ENCODE results near the gene NFX1. TPM values are rescaled to one million over a fixed set of nuclear protein-coding genes. Genes with fewer than 3 reads are reported as not detected.
A peak's percentile ranks its signal among the peaks of the same experiment; 100 is the strongest.
"Not testable (repeated sequence)": the region's sequence is repeated elsewhere in the genome, so short reads cannot be mapped to it uniquely, and the experiment has no call there.

Gene NFX1
- total RNA-seq, 1 experiment from 2014 or later: 32.6 TPM

GRCh38 chr9:33329979-33330378 lies 39.7 kb downstream of the NFX1 start:
- no peak overlapping the region for H3K4me3 ChIP-seq (ENCODE audit: low read depth, low read length)
- TSS peak; percentile 19 for BruUV-seq (replicated peaks)
- intact Hi-C loops (cut with micrococcal nuclease; ENCODE audit: unreplicated experiment): loop anchor here (10.0 kb wide), 1 partner anchor 65 kb away; the partner anchor contains the start of genes BAG1 and CHMP5

GRCh38 chr9:33331377-33331891 lies 41.1 kb downstream of the NFX1 start:
- intact Hi-C loops (cut with micrococcal nuclease; ENCODE audit: unreplicated experiment): no loop called here
- peaks cover 87% of the 10 kb centered on the region for H3K36me3 Mint-ChIP-seq (ENCODE audit: insufficient read depth, unreplicated experiment)
- BruUV-seq (replicated peaks): no TSS peak

More at GRCh38 chr9:33329979-33330378, 39.7 kb downstream of the NFX1 start:
- no peak for DNase-seq
- H3K27me3 ChIP-seq (replicated peaks; ENCODE audit: control insufficient read depth, insufficient read depth, low read length): no peaks in the 10 kb centered on the region
- no peak overlapping the region for H3K4me3 Mint-ChIP-seq (ENCODE audit: unreplicated experiment)
- H3K9me3 Mint-ChIP-seq (ENCODE audit: unreplicated experiment): no peaks in the 10 kb centered on the region
- H3K27ac Mint-ChIP-seq (ENCODE audit: unreplicated experiment): no peak overlapping the region
- peaks cover 11% of the 10 kb centered on the region for H3K4me1 Mint-ChIP-seq (ENCODE audit: low read depth, unreplicated experiment)
- ChIA-PET CTCF (no interaction called here), POLR2A (no interaction called here)
- H3K36me3 Mint-ChIP-seq (ENCODE audit: insufficient read depth, unreplicated experiment): peaks cover 79% of the 10 kb centered on the region
- H3K36me3 ChIP-seq (ENCODE audit: control insufficient read depth, insufficient read depth, low read length): peaks cover 2% of the 10 kb centered on the region
- H3K27me3 Mint-ChIP-seq (ENCODE audit: insufficient read depth, unreplicated experiment): no peaks in the 10 kb centered on the region
- peaks cover 12% of the 10 kb centered on the region for H3K4me1 ChIP-seq
- H3K9me3 ChIP-seq: no peaks in the 10 kb centered on the region
- no peak for TF ChIP-seq CTCF (IDR thresholded peaks at IDR 0.05; ENCODE audit: insufficient read depth in 1 of 2, low read depth in 1 of 2, low read length in 1 of 2, severe bottlenecking in 1 of 2, unreplicated experiment in 1 of 2)

GRCh38 chr9:33332011-33332410 lies 41.7 kb downstream of the NFX1 start:
- Histone ChIP-seq H3K4me1 (peaks cover 12% of the 10 kb centered on the region), H3K4me3 (ENCODE audit: low read depth, low read length) (no peak overlapping the region), H3K9me3 (no peaks in the 10 kb centered on the region; the same call in 1 of the 2 replicates), H3K36me3 (ENCODE audit: control insufficient read depth, insufficient read depth, low read length) (peaks cover 4% of the 10 kb centered on the region), H3K27me3 (replicated peaks; ENCODE audit: control insufficient read depth, insufficient read depth, low read length) (no peaks in the 10 kb centered on the region)
- no peak for TF ChIP-seq CTCF (IDR thresholded peaks at IDR 0.05; ENCODE audit: insufficient read depth in 1 of 2, low read depth in 1 of 2, low read length in 1 of 2, severe bottlenecking in 1 of 2, unreplicated experiment in 1 of 2)
- peaks cover 86% of the 10 kb centered on the region for H3K36me3 Mint-ChIP-seq (ENCODE audit: insufficient read depth, unreplicated experiment)
- intact Hi-C loops (cut with micrococcal nuclease; ENCODE audit: unreplicated experiment): no loop called here
- no peak overlapping the region for H3K27ac Mint-ChIP-seq (ENCODE audit: unreplicated experiment)
- no peak overlapping the region for H3K4me3 Mint-ChIP-seq (ENCODE audit: unreplicated experiment)
- DNase-seq: no peak
- H3K27me3 Mint-ChIP-seq (ENCODE audit: insufficient read depth, unreplicated experiment): no peaks in the 10 kb centered on the region
- ChIA-PET CTCF (no interaction called here), POLR2A (no interaction called here)
- no peaks in the 10 kb centered on the region for H3K9me3 Mint-ChIP-seq (ENCODE audit: unreplicated experiment)
- peaks cover 11% of the 10 kb centered on the region for H3K4me1 Mint-ChIP-seq (ENCODE audit: low read depth, unreplicated experiment)
- BruUV-seq (replicated peaks): no TSS peak

More at GRCh38 chr9:33331377-33331891, 41.1 kb downstream of the NFX1 start:
- H3K27me3 ChIP-seq (replicated peaks; ENCODE audit: control insufficient read depth, insufficient read depth, low read length): no peaks in the 10 kb centered on the region
- peaks cover 11% of the 10 kb centered on the region for H3K4me1 Mint-ChIP-seq (ENCODE audit: low read depth, unreplicated experiment)
- POLR2A ChIA-PET: no interaction called here
- no peaks in the 10 kb centered on the region for H3K9me3 Mint-ChIP-seq (ENCODE audit: unreplicated experiment)
- no peak for TF ChIP-seq CTCF (IDR thresholded peaks at IDR 0.05; ENCODE audit: insufficient read depth in 1 of 2, low read depth in 1 of 2, low read length in 1 of 2, severe bottlenecking in 1 of 2, unreplicated experiment in 1 of 2)
- no peaks in the 10 kb centered on the region; the same call in 1 of the 2 replicates for H3K9me3 ChIP-seq
- H3K4me3 Mint-ChIP-seq (ENCODE audit: unreplicated experiment): no peak overlapping the region
- H3K27ac Mint-ChIP-seq (ENCODE audit: unreplicated experiment): no peak overlapping the region
- H3K27me3 Mint-ChIP-seq (ENCODE audit: insufficient read depth, unreplicated experiment): no peaks in the 10 kb centered on the region
- H3K4me1 ChIP-seq: peaks cover 12% of the 10 kb centered on the region
- DNase-seq: no peak
- no peak overlapping the region for H3K4me3 ChIP-seq (ENCODE audit: low read depth, low read length)
- CTCF ChIA-PET: no interaction called here
- peaks cover 4% of the 10 kb centered on the region for H3K36me3 ChIP-seq (ENCODE audit: control insufficient read depth, insufficient read depth, low read length)

- CTCF ChIA-PET; H3K4me3 Mint-ChIP-seq (ENCODE audit: unreplicated experiment); H3K27me3 Mint-ChIP-seq (ENCODE audit: insufficient read depth, unreplicated experiment); DNase-seq; intact Hi-C loops (cut with micrococcal nuclease; ENCODE audit: unreplicated experiment); H3K27me3 ChIP-seq (replicated peaks; ENCODE audit: control insufficient read depth, insufficient read depth, low read length); H3K36me3 ChIP-seq (ENCODE audit: control insufficient read depth, insufficient read depth, low read length); H3K9me3 Mint-ChIP-seq (ENCODE audit: unreplicated experiment); H3K27ac Mint-ChIP-seq (ENCODE audit: unreplicated experiment); BruUV-seq (replicated peaks); H3K4me3 ChIP-seq (ENCODE audit: low read depth, low read length); H3K9me3 ChIP-seq; POLR2A ChIA-PET: not testable (repeated sequence)
- peaks cover 11% of the 10 kb centered on the region for H3K4me1 Mint-ChIP-seq (ENCODE audit: low read depth, unreplicated experiment)
- peaks cover 85% of the 10 kb centered on the region for H3K36me3 Mint-ChIP-seq (ENCODE audit: insufficient read depth, unreplicated experiment)
- peaks cover 12% of the 10 kb centered on the region for H3K4me1 ChIP-seq
Measured at GRCh38 chr9:33332956-33333355, 42.6 kb downstream of the NFX1 start.
